Esophagus squamous epithelium (tissue), 5 donors: ENCODE data around the gene ANO8. TPM values are rescaled to one million over a fixed set of nuclear protein-coding genes. Genes with fewer than 3 reads are reported as not detected.
"Not testable (repeated sequence)": the region's sequence is repeated elsewhere in the genome, so short reads cannot be mapped to it uniquely, and the experiment has no call there.

Experiments
- DNase-seq: peaks from one replicate; lab custom pipeline; 2025; lab: John Stamatoyannopoulos, UW
- H3K27ac ChIP-seq, 4 donors: fragments of 200-600 bp; sonication (generic); one replicate each; pipeline ENCODE4 v1.5.1; 2016 to 2019; ENCODE audit warnings: mild to moderate bottlenecking in 1 of 4
- H3K27me3 ChIP-seq, 4 donors: fragments of 200-600 bp; sonication (generic); 1 replicate in 3 of 4; 2 replicates in 1 of 4; pipeline versions ENCODE4 v1.5.1 to v1.6.0; 2017 to 2021; ENCODE audit warnings: antibody characterized with exemption in 1 of 4
- H3K36me3 ChIP-seq, 3 donors: fragments of 200-600 bp; sonication (generic); one replicate each; pipeline ENCODE4 v1.5.1; 2016 to 2019
- H3K4me1 ChIP-seq, 3 donors: fragments of 200-600 bp; sonication (generic); one replicate each; pipeline ENCODE4 v1.5.1; 2017 to 2019
- H3K4me3 ChIP-seq, 4 donors: fragments of 200-600 bp; sonication (generic); 1 replicate in 3 of 4; 2 replicates in 1 of 4; pipeline ENCODE4 v1.5.1; 2016 to 2019; ENCODE audit warnings: mild to moderate bottlenecking in 2 of 4, moderate library complexity in 1 of 4
- H3K9me3 ChIP-seq, 3 donors: fragments of 200-600 bp; sonication (generic); one replicate each; pipeline ENCODE4 v1.5.1; 2016 to 2019
- CTCF ChIP-seq, 6 experiments: fragments of 450-650 bp in 4 of 6; fragments of 200-600 bp in 2 of 6; sonication (generic) in 2 of 6; IDR thresholded peaks; one replicate each; pipeline ENCODE4 v1.5.1; 2016 to 2019; ENCODE audit warnings: antibody characterized with exemption in 6 of 6, mild to moderate bottlenecking in 4 of 6, moderate library complexity in 4 of 6
- POLR2A ChIP-seq, 4 donors: fragments of 450-650 bp; IDR thresholded peaks; one replicate each; pipeline ENCODE4 v1.6.1; 2017; ENCODE audit warnings: antibody characterized with exemption in 4 of 4, mild to moderate bottlenecking in 4 of 4, moderate library complexity in 3 of 4
- WGBS, 2 donors: methylation state at CpG; one replicate each; pipeline ENCODE4 v1.1.5; 2018; 5-methylcytosine and 5-hydroxymethylcytosine counted together
- intact Hi-C: fragments of 100-400 bp; cut with DNase I; formaldehyde crosslinking; loops from one replicate; pipeline ENCODE4 v1.15.0; 2022
- total RNA-seq, 4 donors: library from RNA; depleted of rRNA; stranded (reverse); fragments of >200 nt; gene quantifications; one replicate each; pipeline ENCODE4 v1.1.0, GENCODE V29; 2016
- donor health status: DM: yes; HTN: yes; CAD: no.

Gene ANO8
- total RNA-seq, 4 donors from 2014 or later = 3.8 to 19.1 (median 6.5) TPM

GRCh38 chr19:17279436-17279835, 55.2 kb downstream of the ANO8 start:
- Histone ChIP-seq H3K36me3 (peaks cover 10 to 53% (median 10%) of the 10 kb centered on the region in 3 donors), H3K27me3 (peaks cover 0 to 20% (median 2%) of the 10 kb centered on the region in 4 donors), H3K27ac (no peak overlapping the region), H3K4me3 (no peak overlapping the region), H3K9me3 (no peaks in the 10 kb centered on the region), H3K4me1 (peaks cover 14 to 20% (median 17%) of the 10 kb centered on the region in 3 donors)
- DNase-seq = no peak
- TF ChIP-seq CTCF (IDR thresholded peaks at IDR 0.05) (no peak), POLR2A (IDR thresholded peaks at IDR 0.05) (no peak)
- intact Hi-C loops = no loop called here
- 65 to 100% methylated on average over 2 to 3 of the region's 3 CpGs for WGBS, 2 donors

GRCh38 chr19:17275441-17276175, 59.0 kb downstream of the ANO8 start:
- 93 to 95% methylated on average over 10 to 11 of the region's 19 CpGs for WGBS, 2 donors

GRCh38 chr19:17274892-17275291, 59.8 kb downstream of the ANO8 start:
- H3K27me3 ChIP-seq, H3K27ac ChIP-seq, DNase-seq, H3K4me3 ChIP-seq, intact Hi-C loops, H3K4me1 ChIP-seq, H3K9me3 ChIP-seq: not testable (repeated sequence)
- peaks cover 21 to 98% (median 33%) of the 10 kb centered on the region in 3 donors for H3K36me3 ChIP-seq
- WGBS, 2 donors = 92 to 97% methylated on average over 3 of the region's 3 CpGs

More at GRCh38 chr19:17275441-17276175, 59.0 kb downstream of the ANO8 start:
- Histone ChIP-seq H3K36me3 (peaks cover 21 to 91% (median 33%) of the 10 kb centered on the region in 3 donors), H3K27me3 (no peaks in the 10 kb centered on the region), H3K4me1 (no peaks in the 10 kb centered on the region), H3K9me3 (no peaks in the 10 kb centered on the region), H3K27ac (no peak overlapping the region), H3K4me3 (no peak overlapping the region)
- intact Hi-C loops = no loop called here
- no peak for DNase-seq
- no peak for TF ChIP-seq CTCF (IDR thresholded peaks at IDR 0.05)
- TF ChIP-seq POLR2A (IDR thresholded peaks at IDR 0.05) = no peak

Other genes starting within 250 kb of the ANO8 start
- 10 to 100 TPM; 11.2 to 22.5 (median 17.6) TPM for gene USE1, start 119.5 kb downstream of the ANO8 start, total RNA-seq
- gene OCEL1, start 108.6 kb downstream of the ANO8 start, total RNA-seq = 1 to 10 TPM; 1.8 to 6.9 (median 4.1) TPM
- 100 to 1,000 TPM in 1 of 4 donors, 10 to 100 TPM in 3; 52.8 to 115 (median 82.7) TPM for gene NR2F6, start 88.9 kb downstream of the ANO8 start, total RNA-seq
- gene USHBP1, start 70.1 kb downstream of the ANO8 start, total RNA-seq = 1 to 10 TPM in 1 of 4 donors, under 1 TPM in 2, not detected in 1; 0.70 to 4.8 (median 0.73) TPM
- gene BABAM1, start 67.4 kb downstream of the ANO8 start, total RNA-seq = 10 to 100 TPM; 29.1 to 55.8 (median 53.1) TPM
- gene ANKLE1, start 53.0 kb downstream of the ANO8 start, total RNA-seq = under 1 TPM in 3 of 4 donors, not detected in 1; 0.12 to 0.57 (median 0.22) TPM
- 1 to 10 TPM; 2.0 to 8.4 (median 5.2) TPM for gene ABHD8, start 31.4 kb downstream of the ANO8 start, total RNA-seq
- gene MRPL34, start 29.0 kb downstream of the ANO8 start, total RNA-seq = 10 to 100 TPM; 91.1 to 97.2 (median 92.8) TPM
- gene DDA1, start 25.3 kb downstream of the ANO8 start, total RNA-seq = 10 to 100 TPM; 16.4 to 29.0 (median 22.7) TPM
- gene GTPBP3, start 2.7 kb upstream of the ANO8 start, total RNA-seq = 10 to 100 TPM; 22.7 to 34.9 (median 31.4) TPM
- gene PLVAP, start 42.5 kb upstream of the ANO8 start, total RNA-seq = 10 to 100 TPM in 3 of 4 donors, 1 to 10 TPM in 1; 9.1 to 38.3 (median 25.7) TPM
- gene CCDC194, start 59.3 kb upstream of the ANO8 start, total RNA-seq = not detected
- gene BST2, start 70.8 kb upstream of the ANO8 start, total RNA-seq = 10 to 100 TPM in 3 of 4 donors, 1 to 10 TPM in 1; 4.1 to 66.8 (median 31.0) TPM
- gene MVB12A, start 85.2 kb upstream of the ANO8 start, total RNA-seq = 10 to 100 TPM; 54.0 to 96.3 (median 61.7) TPM
- under 1 TPM in 2 of 4 donors, not detected in 2; 0.19 to 0.26 TPM for gene TMEM221, start 113.8 kb upstream of the ANO8 start, total RNA-seq
- gene NXNL1, start 126.1 kb upstream of the ANO8 start, total RNA-seq = not detected
- gene SLC27A1, start 135.7 kb upstream of the ANO8 start, total RNA-seq = 10 to 100 TPM in 1 of 4 donors, 1 to 10 TPM in 3; 4.1 to 19.5 (median 8.7) TPM
- gene PGLS, start 176.8 kb upstream of the ANO8 start, total RNA-seq = 100 to 1,000 TPM in 1 of 4 donors, 10 to 100 TPM in 3; 84.5 to 104 (median 92.5) TPM
- gene COLGALT1, start 220.8 kb upstream of the ANO8 start, total RNA-seq = 10 to 100 TPM; 23.1 to 51.9 (median 35.6) TPM